ENCODE measurements around the gene ADAM10. TPM values are rescaled to one million over a fixed set of nuclear protein-coding genes. Genes with fewer than 3 reads are reported as not detected.

Gene ADAM10
- polyA plus RNA-seq, 3 donors = 66.0 to 269 (median 149) TPM

DNA sequence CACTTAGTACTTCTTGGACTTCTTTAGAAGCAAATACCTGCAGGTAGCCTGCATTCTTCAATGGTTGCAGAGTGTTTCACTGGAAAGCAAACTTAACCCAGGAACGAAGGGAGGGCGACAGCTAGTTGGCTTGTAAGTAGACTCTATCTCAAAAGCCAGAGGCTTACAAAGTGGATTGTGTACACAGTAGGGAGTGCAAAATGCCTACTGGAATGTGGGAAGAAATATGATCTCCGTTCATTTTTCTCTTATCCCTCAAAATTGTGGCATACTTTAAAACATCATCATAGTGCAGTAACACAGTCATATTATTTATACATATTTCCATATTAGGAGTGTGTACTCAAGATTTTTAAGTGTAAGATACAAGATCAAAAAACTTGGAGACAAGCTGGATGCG lies 162.0 kb downstream of the ADAM10 start:
- no peak overlapping the region for H3K27ac ChIP-seq (ENCODE audit: low read depth in 1 of 2, low read length in 2 of 2)
- H3K9me3 ChIP-seq (replicated peaks in 1 of 2; ENCODE audit: control insufficient read depth in 1 of 2, insufficient read depth in 1 of 2, low read length in 2 of 2) = no peaks in the 10 kb centered on the region
- H3K27me3 ChIP-seq (ENCODE audit: control insufficient read depth in 2 of 2, insufficient read depth in 2 of 2, low read length in 2 of 2) = no peaks in the 10 kb centered on the region
- H3K4me1 ChIP-seq (ENCODE audit: control insufficient read depth in 1 of 2, insufficient read depth in 2 of 2, low read length in 2 of 2) = peaks cover 11 to 12% of the 10 kb centered on the region in 2 donors
- H3K27me3 Mint-ChIP-seq (ENCODE audit: low read depth in 3 of 3) = peaks cover 1 to 4% (median 2%) of the 10 kb centered on the region in 3 donors
- H3K4me3 ChIP-seq (replicated peaks in 1 of 3; ENCODE audit: low read depth in 2 of 3, low read length in 3 of 3) = no peak overlapping the region
- DNase-seq = no peak
- no peak overlapping the region for H3K4me3 Mint-ChIP-seq
- no peaks in the 10 kb centered on the region for H3K79me2 ChIP-seq (ENCODE audit: insufficient read depth, low read length)
- H3K4me1 Mint-ChIP-seq = peaks cover 20% of the 10 kb centered on the region
- intact Hi-C loops (cut with micrococcal nuclease) = no loop called here
- H3K27ac Mint-ChIP-seq = no peak overlapping the region
- H3K4me2 ChIP-seq (replicated peaks; ENCODE audit: extremely low read depth, low read length, poor library complexity, severe bottlenecking) = no peak overlapping the region
- H3K36me3 Mint-ChIP-seq = peaks cover 9 to 14% of the 10 kb centered on the region in 2 donors
- peaks cover 0 to 3% (median 1%) of the 10 kb centered on the region in 7 donors for H3K9me3 Mint-ChIP-seq
- no peak overlapping the region for H2AFZ ChIP-seq (ENCODE audit: insufficient read depth, low read depth, low read length, poor library complexity, severe bottlenecking)
- peaks cover 0 to 6% of the 10 kb centered on the region in 2 donors for H3K36me3 ChIP-seq (replicated peaks in 1 of 2; ENCODE audit: control insufficient read depth in 1 of 2, insufficient read depth in 2 of 2, low read length in 2 of 2)
- 100% methylated on average over 3 of the region's 4 CpGs for WGBS (ENCODE audit: insufficient coverage)
- H4K20me1 ChIP-seq (ENCODE audit: insufficient read depth, low read length) = no peaks in the 10 kb centered on the region
- H3K9ac ChIP-seq (ENCODE audit: insufficient read depth, low read length, poor library complexity, severe bottlenecking) = no peak overlapping the region
- TF ChIP-seq, protein P1, sequence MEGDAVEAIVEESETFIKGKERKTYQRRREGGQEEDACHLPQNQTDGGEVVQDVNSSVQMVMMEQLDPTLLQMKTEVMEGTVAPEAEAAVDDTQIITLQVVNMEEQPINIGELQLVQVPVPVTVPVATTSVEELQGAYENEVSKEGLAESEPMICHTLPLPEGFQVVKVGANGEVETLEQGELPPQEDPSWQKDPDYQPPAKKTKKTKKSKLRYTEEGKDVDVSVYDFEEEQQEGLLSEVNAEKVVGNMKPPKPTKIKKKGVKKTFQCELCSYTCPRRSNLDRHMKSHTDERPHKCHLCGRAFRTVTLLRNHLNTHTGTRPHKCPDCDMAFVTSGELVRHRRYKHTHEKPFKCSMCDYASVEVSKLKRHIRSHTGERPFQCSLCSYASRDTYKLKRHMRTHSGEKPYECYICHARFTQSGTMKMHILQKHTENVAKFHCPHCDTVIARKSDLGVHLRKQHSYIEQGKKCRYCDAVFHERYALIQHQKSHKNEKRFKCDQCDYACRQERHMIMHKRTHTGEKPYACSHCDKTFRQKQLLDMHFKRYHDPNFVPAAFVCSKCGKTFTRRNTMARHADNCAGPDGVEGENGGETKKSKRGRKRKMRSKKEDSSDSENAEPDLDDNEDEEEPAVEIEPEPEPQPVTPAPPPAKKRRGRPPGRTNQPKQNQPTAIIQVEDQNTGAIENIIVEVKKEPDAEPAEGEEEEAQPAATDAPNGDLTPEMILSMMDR (IDR thresholded peaks at IDR 0.05) = no peak

DNA sequence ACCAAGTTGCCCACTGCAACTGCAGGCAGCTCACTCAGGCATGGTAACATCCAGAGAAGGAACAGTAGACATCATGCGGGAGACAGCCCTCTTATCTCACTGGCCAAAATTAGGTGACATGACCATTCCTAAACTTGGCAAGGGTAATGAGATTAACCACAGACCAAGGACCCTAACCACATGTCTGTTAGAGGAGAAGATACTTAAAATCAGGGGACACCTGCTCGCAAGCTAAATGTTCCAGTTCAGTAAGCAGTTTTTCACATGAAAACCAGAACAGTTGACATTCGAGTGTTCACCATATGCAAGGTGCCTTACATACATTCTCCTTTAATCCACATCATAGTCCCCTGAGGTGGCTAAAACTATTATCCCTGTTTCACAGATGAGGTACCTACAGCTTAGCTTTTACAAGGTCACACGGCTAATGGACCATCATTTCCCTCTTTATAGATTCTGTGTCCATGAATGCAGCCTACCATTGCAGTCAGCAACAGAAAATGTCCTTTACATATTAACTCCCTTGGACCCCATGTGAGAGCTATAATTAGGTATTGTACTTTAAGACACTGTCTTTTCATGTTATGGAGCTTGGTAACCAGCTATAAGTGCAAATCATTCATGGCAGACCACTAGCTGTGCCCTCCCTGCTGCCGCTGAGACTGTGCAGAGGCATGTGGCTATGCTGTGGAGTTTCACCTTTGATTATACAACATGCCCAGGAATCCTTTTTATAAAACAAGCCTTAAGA lies 163.6 kb downstream of the ADAM10 start:
- peaks cover 1 to 4% (median 2%) of the 10 kb centered on the region in 3 donors for H3K27me3 Mint-ChIP-seq (ENCODE audit: low read depth in 3 of 3)
- Histone ChIP-seq H3K9me3 (replicated peaks in 1 of 2; ENCODE audit: control insufficient read depth in 1 of 2, insufficient read depth in 1 of 2, low read length in 2 of 2) (no peaks in the 10 kb centered on the region), H3K27ac (ENCODE audit: low read depth in 1 of 2, low read length in 2 of 2) (no peak overlapping the region), H2AFZ (ENCODE audit: insufficient read depth, low read depth, low read length, poor library complexity, severe bottlenecking) (no peak overlapping the region), H3K27me3 (ENCODE audit: control insufficient read depth in 2 of 2, insufficient read depth in 2 of 2, low read length in 2 of 2) (no peaks in the 10 kb centered on the region), H3K4me3 (replicated peaks in 1 of 3; ENCODE audit: low read depth in 2 of 3, low read length in 3 of 3) (no peak overlapping the region), H3K9ac (ENCODE audit: insufficient read depth, low read length, poor library complexity, severe bottlenecking) (no peak overlapping the region), H3K79me2 (ENCODE audit: insufficient read depth, low read length) (no peaks in the 10 kb centered on the region), H3K4me2 (replicated peaks; ENCODE audit: extremely low read depth, low read length, poor library complexity, severe bottlenecking) (peak overlapping the region; percentile 30), H4K20me1 (ENCODE audit: insufficient read depth, low read length) (no peaks in the 10 kb centered on the region), H3K4me1 (ENCODE audit: control insufficient read depth in 1 of 2, insufficient read depth in 2 of 2, low read length in 2 of 2) (peaks cover 20 to 22% of the 10 kb centered on the region in 2 donors), H3K36me3 (replicated peaks in 1 of 2; ENCODE audit: control insufficient read depth in 1 of 2, insufficient read depth in 2 of 2, low read length in 2 of 2) (no peaks in the 10 kb centered on the region)
- TF ChIP-seq, protein P1 (IDR thresholded peaks at IDR 0.05) = no peak
- H3K27ac Mint-ChIP-seq = no peak overlapping the region
- WGBS (ENCODE audit: insufficient coverage) = 89% methylated on average over 1 of the region's 5 CpGs
- intact Hi-C loops (cut with micrococcal nuclease) = no loop called here
- H3K4me3 Mint-ChIP-seq = peak overlapping the region in 1 of 2 donors; percentile 59
- H3K36me3 Mint-ChIP-seq = peaks cover 0 to 1% of the 10 kb centered on the region in 2 donors
- peaks cover 29% of the 10 kb centered on the region for H3K4me1 Mint-ChIP-seq
- no peak for DNase-seq
- peaks cover 0 to 3% (median 1%) of the 10 kb centered on the region in 7 donors for H3K9me3 Mint-ChIP-seq
